Esophagus squamous epithelium (tissue), 5 donors: ENCODE results near the gene POLN. TPM values are rescaled to one million over a fixed set of nuclear protein-coding genes. Genes with fewer than 3 reads are reported as not detected.

ENCODE experiments used
- DNase-seq: peaks from one replicate; lab custom pipeline; 2025; lab: John Stamatoyannopoulos, UW
- H3K27ac ChIP-seq, 4 donors: fragments of 200-600 bp; sonication (generic); one replicate each; pipeline ENCODE4 v1.5.1; 2016 to 2019; ENCODE audit warnings: mild to moderate bottlenecking in 1 of 4
- H3K27me3 ChIP-seq, 4 donors: fragments of 200-600 bp; sonication (generic); 1 replicate in 3 of 4; 2 replicates in 1 of 4; pipeline versions ENCODE4 v1.5.1 to v1.6.0; 2017 to 2021; ENCODE audit warnings: antibody characterized with exemption in 1 of 4
- H3K36me3 ChIP-seq, 3 donors: fragments of 200-600 bp; sonication (generic); one replicate each; pipeline ENCODE4 v1.5.1; 2016 to 2019
- H3K4me1 ChIP-seq, 3 donors: fragments of 200-600 bp; sonication (generic); one replicate each; pipeline ENCODE4 v1.5.1; 2017 to 2019
- H3K4me3 ChIP-seq, 4 donors: fragments of 200-600 bp; sonication (generic); 1 replicate in 3 of 4; 2 replicates in 1 of 4; pipeline ENCODE4 v1.5.1; 2016 to 2019; ENCODE audit warnings: mild to moderate bottlenecking in 2 of 4, moderate library complexity in 1 of 4
- H3K9me3 ChIP-seq, 3 donors: fragments of 200-600 bp; sonication (generic); one replicate each; pipeline ENCODE4 v1.5.1; 2016 to 2019
- POLR2A ChIP-seq, 4 donors: fragments of 450-650 bp; IDR thresholded peaks; one replicate each; pipeline ENCODE4 v1.6.1; 2017; ENCODE audit warnings: antibody characterized with exemption in 4 of 4, mild to moderate bottlenecking in 4 of 4, moderate library complexity in 3 of 4
- WGBS, 2 donors: methylation state at CpG; one replicate each; pipeline ENCODE4 v1.1.5; 2018; 5-methylcytosine and 5-hydroxymethylcytosine counted together
- intact Hi-C: fragments of 100-400 bp; cut with DNase I; formaldehyde crosslinking; loops from one replicate; pipeline ENCODE4 v1.15.0; 2022
- total RNA-seq, 4 donors: library from RNA; depleted of rRNA; stranded (reverse); fragments of >200 nt; gene quantifications; one replicate each; pipeline ENCODE4 v1.1.0, GENCODE V29; 2016
- TF ChIP-seq, protein P1 (sequence below), 6 experiments: fragments of 450-650 bp in 4 of 6; fragments of 200-600 bp in 2 of 6; sonication (generic) in 2 of 6; IDR thresholded peaks; one replicate each; pipeline ENCODE4 v1.5.1; 2016 to 2019; ENCODE audit warnings: antibody characterized with exemption in 6 of 6, mild to moderate bottlenecking in 4 of 6, moderate library complexity in 4 of 6
- donor health status: DM: yes; HTN: yes; CAD: no.

The POLN gene
- total RNA-seq = 1 to 10 TPM in 3 of 4 donors, under 1 TPM in 1; 0.19 to 1.5 (median 1.2) TPM

DNA sequence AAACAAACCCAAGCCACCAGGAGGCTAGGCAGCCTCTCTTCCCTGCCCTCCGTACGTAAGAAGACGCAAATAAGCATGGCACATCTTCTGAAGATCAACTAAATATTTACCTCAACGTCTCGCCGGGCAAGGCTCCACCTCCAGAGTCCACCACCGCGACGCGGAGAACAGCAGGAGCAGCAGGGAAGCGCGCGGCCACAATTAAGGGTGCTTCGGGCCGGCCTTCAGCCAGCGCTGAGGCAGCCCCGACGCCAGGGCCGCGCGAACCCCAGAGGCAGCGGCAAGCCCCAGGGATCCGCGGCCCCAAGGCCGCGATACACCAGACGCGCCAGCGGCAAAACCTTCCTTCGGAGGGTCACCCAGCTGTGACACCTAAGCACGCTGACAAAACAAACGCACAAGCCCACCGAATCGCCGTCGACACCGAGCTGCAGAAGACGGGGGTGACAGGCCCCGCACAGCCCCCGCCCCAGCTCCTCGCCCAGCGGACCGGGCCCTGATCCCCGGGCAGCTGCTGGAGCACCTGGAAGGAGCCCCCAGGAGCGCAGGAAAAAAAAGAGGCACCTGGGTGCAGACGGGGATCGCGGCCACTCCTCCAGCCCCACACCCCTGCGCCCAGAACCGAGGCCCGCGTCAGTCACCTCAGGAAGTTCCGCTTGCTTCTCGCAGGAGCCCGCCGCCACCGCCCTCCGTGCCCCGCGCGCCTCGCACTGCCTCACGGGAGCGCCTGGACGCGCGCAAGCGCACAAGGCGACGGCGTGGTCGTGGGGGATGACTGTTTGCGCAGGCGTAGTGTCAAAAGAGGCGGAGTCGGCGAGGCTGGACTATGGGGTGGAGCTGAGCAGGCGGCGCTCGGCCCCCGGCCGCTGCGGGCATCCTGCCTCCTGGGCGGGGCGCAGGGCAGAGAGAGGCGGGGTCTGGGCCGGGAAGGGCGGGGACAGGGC is at the start of gene POLN, which contains the start of gene HAUS3:
Gene POLN, minus strand, starts transcription at position 712 of the 944 bp plus-strand sequence. CDS start 12,890 bp downstream, outside the sequence.
Gene HAUS3, minus strand, starts transcription at position 712 of the 944 bp plus-strand sequence. CDS start 1,175 bp downstream, outside the sequence.
- 0% methylated on average over 14 to 22 of the region's 88 CpGs for WGBS, 2 donors
- intact Hi-C loops = no loop called here
- Histone ChIP-seq H3K9me3 (no peaks in the 10 kb centered on the region), H3K27ac (peak within 1 kb of the TSS; percentile 88 to 95 (median 92)), H3K27me3 (no peaks in the 10 kb centered on the region), H3K4me1 (peaks cover 22 to 89% (median 39%) of the 10 kb centered on the region in 3 donors), H3K4me3 (peak within 1 kb of the TSS; percentile 87 to 99 (median 96)), H3K36me3 (peaks cover 0 to 15% (median 0%) of the 10 kb centered on the region in 3 donors)
- TF ChIP-seq, protein P1, sequence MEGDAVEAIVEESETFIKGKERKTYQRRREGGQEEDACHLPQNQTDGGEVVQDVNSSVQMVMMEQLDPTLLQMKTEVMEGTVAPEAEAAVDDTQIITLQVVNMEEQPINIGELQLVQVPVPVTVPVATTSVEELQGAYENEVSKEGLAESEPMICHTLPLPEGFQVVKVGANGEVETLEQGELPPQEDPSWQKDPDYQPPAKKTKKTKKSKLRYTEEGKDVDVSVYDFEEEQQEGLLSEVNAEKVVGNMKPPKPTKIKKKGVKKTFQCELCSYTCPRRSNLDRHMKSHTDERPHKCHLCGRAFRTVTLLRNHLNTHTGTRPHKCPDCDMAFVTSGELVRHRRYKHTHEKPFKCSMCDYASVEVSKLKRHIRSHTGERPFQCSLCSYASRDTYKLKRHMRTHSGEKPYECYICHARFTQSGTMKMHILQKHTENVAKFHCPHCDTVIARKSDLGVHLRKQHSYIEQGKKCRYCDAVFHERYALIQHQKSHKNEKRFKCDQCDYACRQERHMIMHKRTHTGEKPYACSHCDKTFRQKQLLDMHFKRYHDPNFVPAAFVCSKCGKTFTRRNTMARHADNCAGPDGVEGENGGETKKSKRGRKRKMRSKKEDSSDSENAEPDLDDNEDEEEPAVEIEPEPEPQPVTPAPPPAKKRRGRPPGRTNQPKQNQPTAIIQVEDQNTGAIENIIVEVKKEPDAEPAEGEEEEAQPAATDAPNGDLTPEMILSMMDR (IDR thresholded peaks at IDR 0.05) = peak in 2 of 6 experiments; percentile 20 to 34
- TF ChIP-seq POLR2A (IDR thresholded peaks at IDR 0.05) = peak in 3 of 4 donors; percentile 81 to 93 (median 86)
- DNase-seq = peak; percentile 93

DNA sequence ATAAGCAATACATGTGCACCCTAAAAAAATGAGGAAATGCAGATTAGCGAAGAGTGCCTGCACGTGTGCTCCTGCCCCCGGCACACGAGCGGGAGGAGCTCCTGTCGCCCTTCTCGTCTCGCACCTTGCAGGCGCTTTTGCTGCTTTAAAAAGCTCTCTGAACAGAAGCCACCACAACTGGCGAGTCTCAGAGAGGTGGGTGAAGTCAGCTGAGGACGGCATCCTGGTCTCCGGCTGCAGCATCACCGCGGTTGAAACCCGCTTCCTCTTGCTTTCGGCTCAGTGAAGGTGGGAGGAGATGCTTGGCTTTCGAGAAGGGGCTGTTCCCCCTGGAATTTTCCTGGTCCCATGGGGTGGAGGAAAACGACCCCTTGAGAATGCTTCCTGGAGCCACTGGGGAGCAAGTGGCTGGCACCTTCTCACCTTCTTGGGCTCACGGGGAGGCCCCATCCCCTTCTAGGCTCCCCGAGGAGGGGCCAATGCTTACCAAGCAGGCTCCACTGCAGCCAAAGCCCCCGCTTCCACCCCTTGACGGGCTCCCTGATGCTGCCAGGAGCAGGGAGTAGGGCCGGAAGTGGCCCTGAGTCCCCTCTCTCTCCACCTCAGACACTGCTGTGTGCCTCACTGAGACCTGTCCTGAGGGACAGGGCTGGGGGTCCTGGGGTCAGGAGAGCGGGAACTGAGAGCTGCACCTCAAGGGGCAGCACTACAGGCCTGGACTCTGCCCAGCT is 49.2 kb upstream of the POLN start:
- intact Hi-C loops = no loop called here
- Histone ChIP-seq H3K4me1 (peaks cover 0 to 25% (median 3%) of the 10 kb centered on the region in 3 donors), H3K4me3 (no peak overlapping the region), H3K27me3 (no peaks in the 10 kb centered on the region), H3K27ac (peak overlapping the region in 1 of 4 donors; percentile 13), H3K36me3 (no peaks in the 10 kb centered on the region), H3K9me3 (no peaks in the 10 kb centered on the region)
- TF ChIP-seq, protein P1 (IDR thresholded peaks at IDR 0.05) = no peak
- no peak for TF ChIP-seq POLR2A (IDR thresholded peaks at IDR 0.05)
- DNase-seq = no peak
- WGBS, 2 donors = 55 to 66% methylated on average over 12 to 19 of the region's 24 CpGs

DNA sequence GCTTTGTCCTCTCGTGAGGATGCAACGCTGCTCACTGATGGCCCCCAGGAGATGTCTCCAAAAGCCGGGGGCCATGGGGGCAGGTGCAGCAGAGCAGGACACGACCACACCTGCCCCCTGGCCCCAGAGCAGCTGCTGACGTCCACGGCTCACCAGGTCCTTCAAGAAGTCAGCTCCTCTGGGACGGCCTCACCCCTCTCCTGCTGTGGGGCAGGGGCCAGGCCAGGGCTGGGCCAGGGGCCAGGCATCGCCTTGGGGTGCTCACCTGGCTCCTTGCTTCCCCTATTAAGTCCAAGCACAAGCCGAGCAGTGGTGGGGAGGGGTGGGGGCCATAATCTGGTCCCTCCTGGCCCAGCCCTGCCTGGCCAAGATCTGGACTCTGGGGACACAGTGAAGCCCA is 48.6 kb upstream of the POLN start:
- Histone ChIP-seq H3K4me1 (peaks cover 0 to 25% (median 3%) of the 10 kb centered on the region in 3 donors), H3K36me3 (no peaks in the 10 kb centered on the region), H3K9me3 (no peaks in the 10 kb centered on the region), H3K27ac (peak overlapping the region in 1 of 4 donors; percentile 13), H3K27me3 (no peaks in the 10 kb centered on the region), H3K4me3 (no peak overlapping the region)
- intact Hi-C loops = no loop called here
- DNase-seq = no peak
- 100% methylated on average over 1 of the region's 9 CpGs; no CpG with 5 or more reads in 1 of the 2 donors for WGBS, 2 donors
- TF ChIP-seq POLR2A (IDR thresholded peaks at IDR 0.05) = no peak
- TF ChIP-seq, protein P1 (IDR thresholded peaks at IDR 0.05) = no peak

DNA sequence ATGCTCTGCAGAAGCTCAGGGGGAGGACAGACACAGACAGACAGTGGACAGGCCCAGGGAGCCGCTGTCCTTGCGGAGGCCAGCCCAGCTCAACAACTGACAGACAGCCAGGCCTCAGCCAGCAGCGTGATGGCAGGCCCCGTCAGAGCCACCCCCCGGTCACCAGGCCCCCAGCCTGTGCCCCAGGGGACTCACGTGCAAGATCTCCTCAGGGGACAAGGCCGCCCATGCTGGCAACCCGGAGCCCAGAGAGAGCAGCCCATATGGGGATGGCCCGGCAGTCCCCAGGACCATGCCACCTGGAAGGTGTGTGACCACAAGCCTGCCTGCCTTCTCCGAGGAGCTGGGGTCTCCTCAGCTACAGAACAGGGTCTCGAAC is 48.0 kb upstream of the POLN start:
- Histone ChIP-seq H3K27me3 (no peaks in the 10 kb centered on the region), H3K36me3 (no peaks in the 10 kb centered on the region), H3K4me3 (no peak overlapping the region), H3K9me3 (no peaks in the 10 kb centered on the region), H3K4me1 (peaks cover 0 to 25% (median 3%) of the 10 kb centered on the region in 3 donors), H3K27ac (no peak overlapping the region)
- 70% methylated on average over 2 of the region's 11 CpGs; no CpG with 5 or more reads in 1 of the 2 donors for WGBS, 2 donors
- intact Hi-C loops = no loop called here
- no peak for DNase-seq
- TF ChIP-seq, protein P1 (IDR thresholded peaks at IDR 0.05) = no peak
- TF ChIP-seq POLR2A (IDR thresholded peaks at IDR 0.05) = no peak
